GM12878 (cell line): ENCODE measurements around the gene CCDC85B. TPM values are rescaled to one million over a fixed set of nuclear protein-coding genes. Genes with fewer than 3 reads are reported as not detected.

ENCODE experiments used
- ATAC-seq: fragments of 200-7000 bp; cut with Tn5 transposase; 3 replicates; pipeline ENCODE4 v1.9.1; 2020; ENCODE audit warnings: mild to moderate bottlenecking, moderate library complexity
- BruUV-seq: library from RNA; stranded (reverse); fragments of 400-500 nt; replicated peaks from 2 replicates; lab custom pipeline; 2021; lab: Mats Ljungman, UMichigan
- CTCF ChIA-PET: fragments of 300-600 bp; sonication (Branson Sonifier 250); formaldehyde crosslinking; extraction: SDS; loops from one replicate; lab custom pipeline; 2021; ENCODE audit warnings: inconsistent platforms; lab: Yijun Ruan, JAX
- POLR2A ChIA-PET: fragments of 350-600 bp; formaldehyde crosslinking; extraction: SDS; loops from one replicate; lab custom pipeline; 2021; ENCODE audit warnings: inconsistent platforms; lab: Charles Lee
- RAD21 ChIA-PET: fragments of 300-600 bp; sonication (Branson Sonifier 250); formaldehyde crosslinking; loops from one replicate; lab custom pipeline; 2023; ENCODE audit warnings: antibody characterized with exemption; ENCODE audit not compliant: unreplicated experiment; lab: Charles Lee
- SMC1A ChIA-PET: fragments of 300-600 bp; sonication (Branson Sonifier 250); formaldehyde crosslinking; loops from one replicate; lab custom pipeline; 2023; ENCODE audit not compliant: unreplicated experiment, uncharacterized antibody; lab: Charles Lee
- DNase-seq: peaks from one replicate; pipeline ENCODE4 v3.0.0-alpha.2; 2011; ENCODE audit warnings: low read depth, low spot score
- FAIRE-seq: peaks from 3 replicates; lab custom pipeline; 2011; peaks lifted over from hg19 to GRCh38; lab: Jason Lieb, UNC
- H2AFZ ChIP-seq: 2 replicates; pipeline ENCODE4 v1.6.0; 2011; ENCODE audit warnings: low read depth, low read length, control low read depth; ENCODE audit not compliant: control insufficient read depth
- H3K27ac ChIP-seq: 2 replicates; pipeline ENCODE4 v1.5.1; 2011; ENCODE audit warnings: control low read depth; ENCODE audit not compliant: control insufficient read depth, insufficient read depth
- H3K27me3 ChIP-seq, 2 experiments: replicated peaks in 1 of 2; 2 replicates each; pipeline versions ENCODE4 v1.6.0 to v1.6.1; 2011; ENCODE audit warnings: low read length in 1 of 2; ENCODE audit not compliant: control insufficient read depth in 2 of 2, insufficient read depth in 2 of 2
- H3K36me3 ChIP-seq, 2 experiments: 2 replicates each; pipeline ENCODE4 v1.5.1; 2011; ENCODE audit warnings: low read length in 1 of 2; ENCODE audit not compliant: control insufficient read depth in 2 of 2, insufficient read depth in 2 of 2
- H3K4me1 ChIP-seq: 2 replicates; pipeline ENCODE4 v1.6.1; 2011; ENCODE audit warnings: mild to moderate bottlenecking, low read length, moderate library complexity, mixed read lengths; ENCODE audit not compliant: control insufficient read depth, insufficient read depth
- H3K4me2 ChIP-seq: 2 replicates; pipeline ENCODE4 v1.6.0; 2011; ENCODE audit warnings: control low read depth; ENCODE audit not compliant: control insufficient read depth, insufficient read depth
- H3K4me3 ChIP-seq: fragments of 200-600 bp; sonication (generic); 2 replicates; pipeline ENCODE4 v1.5.1; 2016
- H3K79me2 ChIP-seq: 2 replicates; pipeline ENCODE4 v1.6.0; 2011; ENCODE audit warnings: low read length; ENCODE audit not compliant: control insufficient read depth, insufficient read depth
- H3K9ac ChIP-seq: 2 replicates; pipeline ENCODE4 v1.8.0; 2011; ENCODE audit warnings: low read length, control low read depth, mixed read lengths; ENCODE audit not compliant: control insufficient read depth, insufficient read depth
- H3K9me3 ChIP-seq: replicated peaks from 3 replicates; pipeline ENCODE4 v1.5.1; 2011; ENCODE audit warnings: mild to moderate bottlenecking, low read length; ENCODE audit not compliant: control insufficient read depth, insufficient read depth
- H4K20me1 ChIP-seq: 2 replicates; pipeline ENCODE4 v1.6.0; 2011; ENCODE audit not compliant: control insufficient read depth, insufficient read depth
- CREB1 ChIP-seq: IDR thresholded peaks from 2 replicates; pipeline ENCODE4 v1.6.1; 2012; ENCODE audit warnings: low read depth, mild to moderate bottlenecking, inconsistent platforms
- CREM ChIP-seq: IDR thresholded peaks from 2 replicates; pipeline ENCODE4 v1.6.1; 2014; ENCODE audit warnings: antibody characterized with exemption, low read depth
- RCOR1 ChIP-seq: conservative IDR thresholded peaks from 2 replicates; pipeline ENCODE4 v1.6.1; 2012; ENCODE audit warnings: low read depth, low read length, improper control_type of control experiment
- SREBF2 ChIP-seq: IDR thresholded peaks from 2 replicates; pipeline ENCODE4 v1.6.1; 2012; ENCODE audit warnings: mild to moderate bottlenecking, low read length
- YY1 ChIP-seq: IDR thresholded peaks from 2 replicates; pipeline ENCODE4 v1.6.1; 2011; ENCODE audit warnings: low read depth, mild to moderate bottlenecking, low read length
- ZZZ3 ChIP-seq: IDR thresholded peaks from 2 replicates; pipeline ENCODE4 v1.6.1; 2011; ENCODE audit warnings: low read depth; ENCODE audit not compliant: control insufficient read depth, insufficient read length
- WGBS: methylation state at CpG from one replicate; pipeline ENCODE4 v1.1.6; 2016; ENCODE audit warnings: low lambda C conversion rate; ENCODE audit not compliant: insufficient replicate concordance, insufficient coverage; ENCODE audit errors: missing lambda C conversion rate; 5-methylcytosine and 5-hydroxymethylcytosine counted together
- in situ Hi-C: fragments of 300-500 bp; cut with MboI; formaldehyde crosslinking; loops from 9 replicates; pipeline ENCODE4 v1.14.3; 2018; ENCODE audit warnings: mixed read lengths
- intact Hi-C: fragments of 100-400 bp; cut with micrococcal nuclease; formaldehyde crosslinking; loops from one replicate; pipeline ENCODE4 v1.14.2; 2022; ENCODE audit not compliant: unreplicated experiment
- polyA plus RNA-seq, 11 experiments: library from polyadenylated mRNA; depleted of rRNA in 4 of 11; unstranded in 6 of 11; stranded (reverse) in 5 of 11; fragments of >200 nt; fragmentation: Nextera tagmentation in 4 of 11; fragmentation: Illumina TruSeq in 1 of 11; extraction: Ambion mirVana in 4 of 11; extraction: Trizol in 1 of 11; gene quantifications; 1 replicate in 1 of 11; 2 replicates in 10 of 11; pipeline versions ENCODE4 v1.2.1 to v1.2.3, GENCODE V29; 2011 to 2016; ENCODE audit warnings: inconsistent platforms in 2 of 11, missing spikeins in 2 of 11, low read depth in 1 of 11
- total RNA-seq, 4 experiments: library from RNA; depleted of rRNA in 3 of 4; stranded (reverse); fragments of >200 nt in 3 of 4; fragmentation: Illumina TruSeq in 1 of 4; extraction: Trizol in 1 of 4; gene quantifications; 2 replicates each; pipeline versions ENCODE4 v1.2.1 to v1.2.3, GENCODE V29; 2013 to 2021
- TF ChIP-seq, protein P1 (sequence below): fragments of 450-650 bp; IDR thresholded peaks from 2 replicates; pipeline ENCODE4 v1.6.1; 2017; ENCODE audit warnings: mild to moderate bottlenecking, moderate library complexity

CCDC85B gene
- total and polyA plus RNA-seq, 10 of the 15 experiments (the other 5 are each of a cell fraction or from before 2014, with no cell fraction given): 0.32 to 114 (median 49.5) TPM

DNA sequence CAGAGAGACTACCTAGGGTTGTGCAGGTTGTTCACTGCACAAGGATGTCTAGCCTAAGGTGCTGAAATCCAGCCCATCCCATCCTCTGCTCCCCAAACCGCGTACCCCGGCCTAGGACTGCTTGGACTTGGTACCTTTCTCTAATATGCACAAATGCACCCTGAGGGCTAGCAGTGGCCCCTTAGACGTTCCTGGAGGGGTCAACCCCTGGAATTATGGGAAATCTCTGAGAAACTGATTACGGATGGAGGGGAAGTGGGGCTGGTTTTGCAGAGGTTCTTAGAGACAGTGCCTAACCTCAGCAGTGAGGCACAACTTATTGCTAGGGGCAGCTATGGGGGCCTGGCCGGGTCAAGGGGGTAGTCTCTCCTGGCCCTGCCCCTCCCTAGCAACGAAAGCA, 25.9 kb downstream of the CCDC85B start:
- H3K4me2 ChIP-seq: 0 out of 2 replicates have a peak overlapping the region, but pooled peaks have one; percentile 87
- TF ChIP-seq CREB1: no peak
- no peak for TF ChIP-seq RCOR1
- TF ChIP-seq YY1: no peak
- TF ChIP-seq, protein P1, sequence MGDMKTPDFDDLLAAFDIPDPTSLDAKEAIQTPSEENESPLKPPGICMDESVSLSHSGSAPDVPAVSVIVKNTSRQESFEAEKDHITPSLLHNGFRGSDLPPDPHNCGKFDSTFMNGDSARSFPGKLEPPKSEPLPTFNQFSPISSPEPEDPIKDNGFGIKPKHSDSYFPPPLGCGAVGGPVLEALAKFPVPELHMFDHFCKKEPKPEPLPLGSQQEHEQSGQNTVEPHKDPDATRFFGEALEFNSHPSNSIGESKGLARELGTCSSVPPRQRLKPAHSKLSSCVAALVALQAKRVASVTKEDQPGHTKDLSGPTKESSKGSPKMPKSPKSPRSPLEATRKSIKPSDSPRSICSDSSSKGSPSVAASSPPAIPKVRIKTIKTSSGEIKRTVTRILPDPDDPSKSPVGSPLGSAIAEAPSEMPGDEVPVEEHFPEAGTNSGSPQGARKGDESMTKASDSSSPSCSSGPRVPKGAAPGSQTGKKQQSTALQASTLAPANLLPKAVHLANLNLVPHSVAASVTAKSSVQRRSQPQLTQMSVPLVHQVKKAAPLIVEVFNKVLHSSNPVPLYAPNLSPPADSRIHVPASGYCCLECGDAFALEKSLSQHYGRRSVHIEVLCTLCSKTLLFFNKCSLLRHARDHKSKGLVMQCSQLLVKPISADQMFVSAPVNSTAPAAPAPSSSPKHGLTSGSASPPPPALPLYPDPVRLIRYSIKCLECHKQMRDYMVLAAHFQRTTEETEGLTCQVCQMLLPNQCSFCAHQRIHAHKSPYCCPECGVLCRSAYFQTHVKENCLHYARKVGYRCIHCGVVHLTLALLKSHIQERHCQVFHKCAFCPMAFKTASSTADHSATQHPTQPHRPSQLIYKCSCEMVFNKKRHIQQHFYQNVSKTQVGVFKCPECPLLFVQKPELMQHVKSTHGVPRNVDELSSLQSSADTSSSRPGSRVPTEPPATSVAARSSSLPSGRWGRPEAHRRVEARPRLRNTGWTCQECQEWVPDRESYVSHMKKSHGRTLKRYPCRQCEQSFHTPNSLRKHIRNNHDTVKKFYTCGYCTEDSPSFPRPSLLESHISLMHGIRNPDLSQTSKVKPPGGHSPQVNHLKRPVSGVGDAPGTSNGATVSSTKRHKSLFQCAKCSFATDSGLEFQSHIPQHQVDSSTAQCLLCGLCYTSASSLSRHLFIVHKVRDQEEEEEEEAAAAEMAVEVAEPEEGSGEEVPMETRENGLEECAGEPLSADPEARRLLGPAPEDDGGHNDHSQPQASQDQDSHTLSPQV: no peak
- TF ChIP-seq SREBF2: no peak
- TF ChIP-seq CREM: no peak
- no peak for TF ChIP-seq ZZZ3
- 73% methylated on average over 7 of the region's 7 CpGs for WGBS
- H3K27me3 ChIP-seq: no peaks in the 10 kb centered on the region
- no TSS peak for BruUV-seq
- no peak overlapping the region for H2AFZ ChIP-seq
- RAD21 ChIA-PET: no interaction called here
- H3K27ac ChIP-seq: no peak overlapping the region
- H3K4me1 ChIP-seq: peaks cover 41% of the 10 kb centered on the region
- H3K9me3 ChIP-seq: no peaks in the 10 kb centered on the region
- H3K9ac ChIP-seq: no peak overlapping the region
- no peak for DNase-seq
- in situ Hi-C loops (no loop called here), intact Hi-C loops (no loop called here)
- POLR2A ChIA-PET: interaction anchor here (2.3 kb wide), 1 partner anchor 57 kb away, joined by 7 read pairs; the partner anchor contains the start of gene MUS81
- CTCF ChIA-PET: interaction anchor here (1.9 kb wide), 1 partner anchor 27 kb away, joined by 5 read pairs; no protein-coding TSS in a partner anchor
- SMC1A ChIA-PET: no interaction called here
- no peak for FAIRE-seq
- peaks cover 34% of the 10 kb centered on the region for H3K79me2 ChIP-seq
- no peak for ATAC-seq
- no peak overlapping the region for H3K4me3 ChIP-seq
- H4K20me1 ChIP-seq: no peaks in the 10 kb centered on the region
- no peaks in the 10 kb centered on the region; a peak in 1 of 4 replicates for H3K36me3 ChIP-seq
